ENCODE measurements around the gene PEX7.

The PEX7 gene

DNA sequence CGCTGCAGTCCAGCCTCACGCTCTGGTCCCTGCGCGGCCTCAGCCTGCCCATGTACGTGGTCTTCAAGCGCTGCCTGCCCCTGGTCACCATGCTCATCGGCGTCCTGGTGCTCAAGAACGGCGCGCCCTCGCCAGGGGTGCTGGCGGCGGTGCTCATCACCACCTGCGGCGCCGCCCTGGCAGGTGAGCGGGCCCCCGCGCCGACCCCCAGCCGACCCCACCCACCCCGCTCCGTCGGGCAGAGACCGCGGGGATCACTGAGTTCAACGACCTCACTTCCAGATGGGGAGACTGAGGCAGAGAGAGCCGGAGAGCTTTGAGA is 100.3 kb downstream of the PEX7 start:
- no peak for DNase-seq (ENCODE audit: low spot score)
- in situ Hi-C loops (cut with MboI; ENCODE audit: low pct_unique_long_range_greater_than_20kb, low sequenced_read_pairs, unreplicated experiment), result no loop called here
- TF ChIP-seq, protein P1, sequence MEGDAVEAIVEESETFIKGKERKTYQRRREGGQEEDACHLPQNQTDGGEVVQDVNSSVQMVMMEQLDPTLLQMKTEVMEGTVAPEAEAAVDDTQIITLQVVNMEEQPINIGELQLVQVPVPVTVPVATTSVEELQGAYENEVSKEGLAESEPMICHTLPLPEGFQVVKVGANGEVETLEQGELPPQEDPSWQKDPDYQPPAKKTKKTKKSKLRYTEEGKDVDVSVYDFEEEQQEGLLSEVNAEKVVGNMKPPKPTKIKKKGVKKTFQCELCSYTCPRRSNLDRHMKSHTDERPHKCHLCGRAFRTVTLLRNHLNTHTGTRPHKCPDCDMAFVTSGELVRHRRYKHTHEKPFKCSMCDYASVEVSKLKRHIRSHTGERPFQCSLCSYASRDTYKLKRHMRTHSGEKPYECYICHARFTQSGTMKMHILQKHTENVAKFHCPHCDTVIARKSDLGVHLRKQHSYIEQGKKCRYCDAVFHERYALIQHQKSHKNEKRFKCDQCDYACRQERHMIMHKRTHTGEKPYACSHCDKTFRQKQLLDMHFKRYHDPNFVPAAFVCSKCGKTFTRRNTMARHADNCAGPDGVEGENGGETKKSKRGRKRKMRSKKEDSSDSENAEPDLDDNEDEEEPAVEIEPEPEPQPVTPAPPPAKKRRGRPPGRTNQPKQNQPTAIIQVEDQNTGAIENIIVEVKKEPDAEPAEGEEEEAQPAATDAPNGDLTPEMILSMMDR (IDR thresholded peaks at IDR 0.05; ENCODE audit: extremely low read depth, insufficient read depth, missing control alignments), result no peak

- DNase-seq (ENCODE audit: low spot score), result peak; percentile 29
- TF ChIP-seq, protein P1 (IDR thresholded peaks at IDR 0.05; ENCODE audit: extremely low read depth, insufficient read depth, missing control alignments), result no peak
These were observed 100.9 kb downstream of the PEX7 start for GRCh38 chr6:136923116-136923953.

GRCh38 chr6:136923954-136924673 is 101.7 kb downstream of the PEX7 start:
- in situ Hi-C loops (cut with MboI; ENCODE audit: low pct_unique_long_range_greater_than_20kb, low sequenced_read_pairs, unreplicated experiment), result no loop called here
- TF ChIP-seq, protein P1 (IDR thresholded peaks at IDR 0.05; ENCODE audit: extremely low read depth, insufficient read depth, missing control alignments), result no peak
- no peak for DNase-seq (ENCODE audit: low spot score)

More at GRCh38 chr6:136923116-136923953, 100.9 kb downstream of the PEX7 start:
- in situ Hi-C loops (cut with MboI; ENCODE audit: low pct_unique_long_range_greater_than_20kb, low sequenced_read_pairs, unreplicated experiment), result no loop called here

DNA sequence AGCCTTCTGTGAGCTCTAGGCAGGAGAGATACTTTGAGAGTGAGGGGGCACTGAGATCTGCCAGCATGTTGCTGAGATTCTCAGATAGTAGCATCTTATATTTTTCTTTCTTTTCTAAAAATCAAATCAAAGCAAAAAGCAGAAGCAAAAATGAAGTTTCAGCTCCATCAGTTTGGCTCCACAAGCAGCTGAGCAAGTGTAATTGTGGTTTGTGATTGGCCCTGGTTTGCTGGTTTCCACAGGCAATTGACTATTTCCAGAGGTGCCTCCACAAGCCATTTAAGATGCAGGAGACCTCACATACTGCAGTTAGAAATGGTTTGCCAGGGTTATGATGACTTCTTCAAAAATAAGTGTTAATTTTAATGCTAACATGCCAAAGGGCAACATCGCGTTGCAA is 104.0 kb downstream of the PEX7 start:
- in situ Hi-C loops (cut with MboI; ENCODE audit: low pct_unique_long_range_greater_than_20kb, low sequenced_read_pairs, unreplicated experiment), result no loop called here
- TF ChIP-seq, protein P1 (IDR thresholded peaks at IDR 0.05; ENCODE audit: extremely low read depth, insufficient read depth, missing control alignments), result no peak
- DNase-seq (ENCODE audit: low spot score), result no peak

DNA sequence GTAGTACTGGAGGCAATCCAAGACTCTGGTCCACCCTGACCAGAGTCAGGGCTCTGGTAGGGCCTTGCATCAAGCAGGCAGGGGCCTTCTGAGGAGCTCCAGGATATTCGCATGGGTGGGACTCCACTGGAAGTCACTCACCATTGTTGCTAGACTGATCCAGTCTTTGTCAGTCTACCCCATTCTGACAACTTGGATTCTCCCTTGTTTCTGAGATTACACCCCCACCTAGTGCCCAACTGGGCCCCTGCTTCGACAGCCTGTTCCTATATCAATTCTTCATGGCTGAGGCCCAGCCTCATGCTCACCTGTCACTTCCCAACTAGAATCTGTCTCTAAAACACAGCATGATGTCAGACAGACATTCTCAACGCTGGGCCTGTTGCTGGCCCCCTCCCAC is 104.9 kb downstream of the PEX7 start:
- in situ Hi-C loops (cut with MboI; ENCODE audit: low pct_unique_long_range_greater_than_20kb, low sequenced_read_pairs, unreplicated experiment), result no loop called here
- TF ChIP-seq, protein P1 (IDR thresholded peaks at IDR 0.05; ENCODE audit: extremely low read depth, insufficient read depth, missing control alignments), result peak; percentile 45
- peak; percentile 58 for DNase-seq (ENCODE audit: low spot score)

GRCh38 chr6:136930528-136930927 is 108.1 kb downstream of the PEX7 start:
- TF ChIP-seq, protein P1 (IDR thresholded peaks at IDR 0.05; ENCODE audit: extremely low read depth, insufficient read depth, missing control alignments), result no peak
- DNase-seq (ENCODE audit: low spot score), result no peak
- in situ Hi-C loops (cut with MboI; ENCODE audit: low pct_unique_long_range_greater_than_20kb, low sequenced_read_pairs, unreplicated experiment), result no loop called here

Data from GM13977 (cell line).